GM18511 (cell line): Measurements from ENCODE around the gene RABAC1.
"Not testable (repeated sequence)": the region's sequence is repeated elsewhere in the genome, so short reads cannot be mapped to it uniquely, and the experiment has no call there.

Experiments used
- ATAC-seq: cut with Tn5 transposase; IDR thresholded peaks from one replicate; pipeline ENCODE4 v1.9.1; 2021; ENCODE audit warnings: mild to moderate bottlenecking, moderate library complexity; ENCODE audit not compliant: unreplicated experiment

The RABAC1 gene

GRCh38 chr19:41951686-41952172 is 7.4 kb downstream of the RABAC1 start:
- ATAC-seq, result no peak

GRCh38 chr19:41947091-41947490 is 12.0 kb downstream of the RABAC1 start:
- ATAC-seq, result no peak

DNA sequence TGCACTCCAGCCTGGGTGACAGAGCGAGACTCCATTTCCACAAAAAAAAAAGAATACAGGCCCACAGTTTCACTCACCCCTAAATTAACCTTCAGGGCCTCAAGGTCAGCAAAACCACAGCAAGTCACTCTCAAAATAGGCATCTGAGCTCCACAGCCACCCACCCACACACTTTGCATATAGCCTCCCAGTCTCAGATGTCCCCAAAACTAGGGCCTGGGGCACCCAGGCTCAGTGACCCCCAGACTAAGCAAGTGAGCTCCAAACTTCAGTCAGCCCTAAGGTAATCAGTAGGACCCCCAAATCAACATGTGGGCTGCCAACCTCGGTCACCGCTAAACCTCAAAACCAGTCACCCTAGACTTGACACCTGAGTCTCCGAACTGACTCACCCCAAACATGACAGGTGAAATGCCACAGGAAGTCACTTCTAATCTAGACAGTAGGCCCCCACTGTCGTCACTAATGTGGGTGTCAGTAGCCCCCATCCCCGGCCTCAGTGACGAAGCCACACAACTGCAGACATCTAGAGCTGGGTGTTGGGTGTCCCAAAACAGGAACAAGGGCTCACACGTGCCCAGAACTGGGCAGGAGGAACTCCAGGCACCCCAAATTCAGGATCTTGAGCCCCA is 13.9 kb downstream of the RABAC1 start:
- ATAC-seq, result peak; percentile 85

GRCh38 chr19:41944336-41944735 is 14.8 kb downstream of the RABAC1 start:
- no peak for ATAC-seq

GRCh38 chr19:41941410-41942202 is 17.5 kb downstream of the RABAC1 start:
- ATAC-seq, result no peak

- no peak for ATAC-seq
Observed at GRCh38 chr19:41940731-41941409, 18.3 kb downstream of the RABAC1 start.

- ATAC-seq, result no peak
Observed at GRCh38 chr19:41939861-41940730, 19.0 kb downstream of the RABAC1 start.

DNA sequence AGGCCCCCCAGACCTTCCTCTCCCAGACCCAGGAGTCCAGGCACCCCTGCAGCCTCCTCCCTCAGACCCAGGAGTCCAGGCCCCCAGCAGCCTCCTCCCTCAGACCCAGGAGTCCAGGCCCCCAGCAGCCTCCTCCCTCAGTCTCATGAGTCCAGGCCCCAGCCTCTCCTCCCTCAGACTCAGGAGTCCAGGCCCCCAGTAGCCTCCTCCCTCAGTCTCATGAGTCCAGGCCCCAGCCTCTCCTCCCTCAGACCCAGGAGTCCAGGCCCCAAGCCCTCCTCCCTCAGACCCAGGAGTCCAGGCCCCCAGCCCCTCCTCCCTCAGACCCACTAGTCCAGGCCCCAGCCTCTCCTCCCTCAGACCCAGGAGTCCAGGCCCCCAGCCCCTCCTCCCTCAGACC is 19.9 kb downstream of the RABAC1 start:
- not testable (repeated sequence) for ATAC-seq

DNA sequence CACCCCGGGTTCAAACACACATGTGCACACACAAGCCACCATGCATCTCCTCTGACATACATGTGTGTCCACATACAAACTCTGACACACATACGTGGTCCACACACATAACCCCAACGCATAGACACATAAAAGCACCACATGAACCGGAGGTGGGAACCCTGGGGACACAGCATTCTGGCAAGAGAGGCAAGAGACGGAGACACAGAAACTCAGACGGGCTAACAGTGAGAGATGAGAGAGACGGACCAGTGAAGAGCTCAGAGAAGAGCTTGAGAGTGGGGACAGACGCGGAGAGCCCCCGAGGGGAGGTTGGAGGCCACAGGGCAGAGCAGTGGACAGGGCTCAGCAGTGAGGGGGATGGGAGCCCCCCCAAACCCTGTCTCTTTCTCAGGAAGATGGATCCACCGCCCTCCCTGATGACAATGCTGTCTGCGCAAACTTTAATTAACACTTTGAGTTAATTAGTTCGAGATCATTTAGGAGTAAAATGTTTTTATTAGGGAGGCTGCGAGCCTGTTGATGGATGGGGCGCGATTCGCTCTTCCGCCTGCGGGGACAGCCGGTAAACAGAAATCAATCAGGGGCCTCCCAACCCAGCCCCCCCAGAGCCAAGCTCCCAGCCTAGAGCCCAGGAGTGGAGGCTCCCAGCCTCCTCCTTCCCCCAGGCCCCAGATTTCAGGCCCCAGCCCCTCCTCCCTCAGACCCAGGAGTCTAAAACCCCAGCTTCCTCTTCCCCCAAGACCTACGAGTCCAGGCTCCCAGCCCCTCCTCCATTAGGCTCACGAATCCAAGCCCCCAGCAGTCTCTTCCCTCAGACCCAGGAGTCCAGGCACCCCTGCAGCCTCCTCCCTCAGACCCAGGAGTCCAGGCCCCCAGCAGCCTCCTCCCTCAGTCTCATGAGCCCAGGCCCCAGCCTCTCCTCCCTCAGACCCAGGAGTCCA is 21.3 kb downstream of the RABAC1 start:
- no peak for ATAC-seq

GRCh38 chr19:41936961-41937360 is 22.2 kb downstream of the RABAC1 start:
- no peak for ATAC-seq

DNA sequence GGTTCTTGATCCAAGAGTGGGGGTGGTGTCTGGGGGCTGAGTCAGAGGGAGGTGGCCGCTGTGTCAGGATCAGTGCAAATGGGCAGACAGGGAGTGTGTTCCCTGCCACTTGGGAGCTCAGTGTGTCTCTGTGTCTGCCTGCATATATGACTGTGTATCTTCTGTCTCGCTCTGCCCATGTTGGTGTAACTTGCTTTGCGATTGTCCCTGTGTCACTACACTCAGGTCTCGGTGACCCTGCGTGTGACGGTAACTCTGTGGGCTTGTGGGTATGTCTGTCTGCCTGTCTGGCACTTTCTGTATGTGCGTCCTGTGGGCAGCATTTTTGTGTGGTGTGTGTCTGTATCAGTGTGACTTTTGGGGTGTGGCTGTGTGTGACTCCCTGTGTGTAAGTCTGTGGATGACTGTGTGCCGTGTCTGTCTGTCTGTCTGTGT is 22.7 kb downstream of the RABAC1 start:
- ATAC-seq, result no peak

- ATAC-seq, result no peak
Observed at GRCh38 chr19:41935760-41936415, 23.2 kb downstream of the RABAC1 start.

DNA sequence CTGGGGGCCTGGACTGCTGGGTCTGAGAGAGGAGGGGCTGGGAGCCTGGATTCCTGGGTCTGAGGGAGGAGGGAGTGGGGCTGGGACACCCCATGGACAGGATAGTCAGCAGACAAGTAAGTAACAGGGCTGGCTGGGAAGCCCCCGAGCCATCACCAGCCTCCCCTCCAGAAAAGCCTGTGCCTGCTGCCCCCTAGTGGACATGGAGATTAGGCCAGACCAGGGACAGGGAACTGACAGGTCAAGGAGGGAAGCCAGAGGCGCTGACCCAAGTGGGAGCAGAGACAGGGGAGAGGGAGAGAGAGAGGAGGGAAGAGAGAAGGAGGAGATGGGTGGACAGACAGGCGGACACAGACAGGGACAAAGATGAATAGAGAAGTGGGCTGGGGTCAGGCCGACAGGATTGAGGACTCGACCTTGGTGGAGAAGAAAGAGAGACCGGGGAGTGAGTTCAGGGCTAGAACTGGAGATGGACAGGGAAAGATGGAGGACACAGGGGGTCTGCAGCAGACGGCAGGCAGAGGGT is 24.2 kb downstream of the RABAC1 start:
- ATAC-seq, result no peak

DNA sequence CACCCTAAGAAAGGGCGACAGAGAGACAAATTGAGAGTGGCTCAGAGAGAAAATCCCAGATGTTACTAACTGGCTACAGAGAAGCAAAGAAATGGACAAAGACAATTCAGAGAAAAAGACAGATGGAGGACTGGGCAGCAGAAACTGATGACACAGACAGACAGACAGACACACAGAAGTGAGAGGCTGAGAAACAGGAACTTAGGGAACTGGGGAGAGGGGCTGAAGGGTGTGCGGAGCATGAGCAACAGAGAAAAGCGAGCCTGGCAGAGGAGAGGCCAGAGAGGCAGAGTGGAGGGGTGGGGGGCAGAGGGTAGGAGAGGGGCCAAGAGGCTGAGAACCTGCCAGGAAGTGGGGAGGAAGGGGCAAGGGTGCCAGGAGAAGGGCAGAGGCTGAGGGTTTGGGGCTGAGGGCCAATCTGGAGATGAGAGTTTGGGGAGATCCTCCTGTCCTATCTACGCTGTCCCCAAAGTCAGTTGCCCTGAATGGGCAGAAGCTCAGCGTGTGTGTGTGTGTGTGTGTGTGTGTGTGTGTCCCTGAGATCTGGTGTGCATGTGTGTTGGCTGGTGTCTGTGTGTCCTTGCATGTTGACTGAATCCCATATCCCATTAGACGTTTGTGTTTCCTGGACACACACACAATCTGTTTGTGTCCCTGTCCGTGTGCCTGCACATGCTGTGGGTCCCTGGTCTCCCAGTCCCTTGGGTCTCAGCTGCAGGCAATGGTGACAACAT is 25.3 kb downstream of the RABAC1 start:
- ATAC-seq, result no peak

DNA sequence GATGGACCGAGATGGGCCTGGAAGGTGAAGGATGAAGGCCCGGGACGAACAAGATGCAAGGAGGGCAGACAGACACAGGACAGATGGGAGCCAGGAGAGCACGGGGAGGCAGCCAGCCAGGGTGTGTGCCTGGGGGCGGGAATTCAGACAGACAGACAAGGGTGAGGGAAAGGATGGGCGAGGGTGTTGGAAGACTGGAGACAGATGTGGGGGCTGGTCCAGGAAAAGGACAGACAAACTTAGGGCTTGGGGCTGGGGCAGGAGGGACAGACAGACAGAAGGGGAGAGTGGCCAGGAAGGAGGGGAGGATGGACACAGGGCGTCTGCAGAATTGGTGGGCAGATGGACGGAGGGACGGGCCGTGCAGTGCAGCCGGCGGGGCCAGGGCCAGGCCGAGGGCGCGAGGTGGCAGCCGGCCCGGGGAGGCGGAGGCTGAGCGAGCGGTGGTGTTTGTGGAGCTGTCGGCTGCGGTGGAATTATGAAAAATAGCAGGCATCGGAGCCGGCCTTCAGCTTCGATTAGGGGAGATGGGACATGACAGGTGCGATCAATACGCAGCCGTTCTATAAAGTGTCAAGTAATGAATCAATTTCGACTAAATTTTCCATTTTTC is 26.3 kb downstream of the RABAC1 start:
- ATAC-seq, result no peak

DNA sequence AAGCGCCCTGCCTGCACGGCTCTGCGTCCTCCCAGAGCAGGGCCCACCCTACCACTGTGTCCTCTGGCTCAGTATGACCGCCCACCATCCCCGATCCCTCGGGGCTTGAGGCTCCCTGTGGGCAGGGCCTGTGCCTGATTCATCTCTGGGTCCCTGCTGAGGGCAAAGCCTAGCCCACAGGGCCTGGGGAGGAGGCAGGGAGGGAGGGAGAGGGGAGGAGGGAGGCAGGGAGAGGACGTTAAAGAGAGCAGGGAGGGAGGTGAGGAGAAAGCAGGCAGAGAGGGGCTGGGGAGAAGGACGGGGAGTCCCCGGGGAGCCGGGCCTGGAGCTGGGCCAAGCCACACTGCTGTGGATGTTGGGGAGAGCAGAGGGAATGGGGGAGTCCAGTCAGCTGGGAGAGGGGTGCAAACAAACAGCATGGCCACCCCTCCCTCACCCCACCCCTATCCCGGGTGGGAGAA is 26.8 kb downstream of the RABAC1 start:
- ATAC-seq, result no peak

GRCh38 chr19:41930926-41931592 is 28.1 kb downstream of the RABAC1 start:
- ATAC-seq, result no peak
